KMS-11 (cell line): ENCODE measurements around the gene MGAT1.

Experiments
- H2AFZ ChIP-seq: fragments of 200-600 bp; sonication (generic); 2 replicates; pipeline ENCODE4 v1.6.1; 2016; ENCODE audit warnings: antibody characterized with exemption, mixed run types, low read depth
- H3K27ac ChIP-seq: fragments of 200-600 bp; sonication (generic); 2 replicates; pipeline ENCODE4 v1.6.1; 2016; ENCODE audit warnings: mild to moderate bottlenecking, mixed run types
- H3K27me3 ChIP-seq: fragments of 200-600 bp; sonication (generic); 2 replicates; pipeline ENCODE4 v1.6.1; 2017; ENCODE audit warnings: mild to moderate bottlenecking, low read depth, mixed run types, moderate library complexity; ENCODE audit not compliant: insufficient read depth
- H3K36me3 ChIP-seq: fragments of 200-600 bp; sonication (generic); 2 replicates; pipeline ENCODE4 v1.6.1; 2017; ENCODE audit warnings: mild to moderate bottlenecking, mixed run types; ENCODE audit not compliant: insufficient read depth
- H3K4me1 ChIP-seq: fragments of 200-600 bp; sonication (generic); 2 replicates; pipeline ENCODE4 v1.6.1; 2016; ENCODE audit warnings: mild to moderate bottlenecking, low read depth, mixed run types; ENCODE audit not compliant: poor library complexity, severe bottlenecking
- H3K4me2 ChIP-seq: fragments of 200-600 bp; sonication (generic); 2 replicates; pipeline ENCODE4 v1.7.0; 2016; ENCODE audit warnings: mild to moderate bottlenecking, mixed run types
- H3K4me3 ChIP-seq: fragments of 200-600 bp; sonication (generic); IDR thresholded peaks from 2 replicates; pipeline ENCODE4 v1.6.1; 2017; ENCODE audit warnings: low read depth, low read length, mixed read lengths; ENCODE audit not compliant: insufficient read depth
- H3K79me2 ChIP-seq: fragments of 200-600 bp; sonication (generic); 2 replicates; pipeline ENCODE4 v1.6.1; 2016; ENCODE audit warnings: low read depth, mixed run types; ENCODE audit not compliant: insufficient read depth
- H3K9ac ChIP-seq: fragments of 200-600 bp; sonication (generic); 2 replicates; pipeline ENCODE4 v1.6.1; 2016; ENCODE audit warnings: mild to moderate bottlenecking, mixed run types
- H4K20me1 ChIP-seq: fragments of 200-600 bp; sonication (generic); 2 replicates; pipeline ENCODE4 v1.6.1; 2016; ENCODE audit warnings: mild to moderate bottlenecking, mixed run types; ENCODE audit not compliant: insufficient read depth
- CTCF ChIP-seq: fragments of 200-600 bp; sonication (generic); conservative IDR thresholded peaks from 2 replicates; pipeline ENCODE4 v1.6.1; 2017; ENCODE audit warnings: low read depth, mild to moderate bottlenecking, antibody characterized with exemption, low read length, moderate library complexity, mixed read lengths

Gene MGAT1

GRCh38 chr5:180848265-180848664 is 45.7 kb upstream of the MGAT1 start:
- Histone ChIP-seq H3K4me1 (no peaks in the 10 kb centered on the region), H4K20me1 (no peaks in the 10 kb centered on the region), H2AFZ (no peak overlapping the region), H3K4me2 (no peak overlapping the region), H3K27ac (no peak overlapping the region), H3K36me3 (no peaks in the 10 kb centered on the region), H3K27me3 (no peaks in the 10 kb centered on the region), H3K4me3 (no peak overlapping the region), H3K79me2 (no peaks in the 10 kb centered on the region), H3K9ac (no peak overlapping the region)
- no peak for TF ChIP-seq CTCF

- H2AFZ ChIP-seq, result no peak overlapping the region
- no peaks in the 10 kb centered on the region for H3K79me2 ChIP-seq
- no peak overlapping the region for H3K9ac ChIP-seq
- no peaks in the 10 kb centered on the region for H3K36me3 ChIP-seq
- no peaks in the 10 kb centered on the region for H4K20me1 ChIP-seq
- no peak overlapping the region for H3K27ac ChIP-seq
- H3K4me2 ChIP-seq, result no peak overlapping the region
- no peaks in the 10 kb centered on the region for H3K4me1 ChIP-seq
- H3K27me3 ChIP-seq, result no peaks in the 10 kb centered on the region
- no peak overlapping the region for H3K4me3 ChIP-seq
- no peak for TF ChIP-seq CTCF
Measured at GRCh38 chr5:180847026-180847425, 44.4 kb upstream of the MGAT1 start.

- Histone ChIP-seq H3K4me2 (no peak overlapping the region), H3K4me3 (no peak overlapping the region), H3K9ac (no peak overlapping the region), H4K20me1 (no peaks in the 10 kb centered on the region), H3K27ac (no peak overlapping the region), H3K4me1 (no peaks in the 10 kb centered on the region), H3K36me3 (no peaks in the 10 kb centered on the region), H2AFZ (no peak overlapping the region), H3K79me2 (no peaks in the 10 kb centered on the region), H3K27me3 (no peaks in the 10 kb centered on the region)
- no peak for TF ChIP-seq CTCF
Measured at GRCh38 chr5:180844858-180845257, 42.3 kb upstream of the MGAT1 start.

GRCh38 chr5:180844432-180844831 is 41.8 kb upstream of the MGAT1 start:
- no peak overlapping the region for H3K4me3 ChIP-seq
- no peaks in the 10 kb centered on the region for H3K79me2 ChIP-seq
- H4K20me1 ChIP-seq, result no peaks in the 10 kb centered on the region
- no peak overlapping the region for H3K9ac ChIP-seq
- TF ChIP-seq CTCF, result no peak
- H3K27ac ChIP-seq, result no peak overlapping the region
- H3K36me3 ChIP-seq, result no peaks in the 10 kb centered on the region
- no peaks in the 10 kb centered on the region for H3K4me1 ChIP-seq
- no peak overlapping the region for H2AFZ ChIP-seq
- no peaks in the 10 kb centered on the region for H3K27me3 ChIP-seq
- H3K4me2 ChIP-seq, result no peak overlapping the region

GRCh38 chr5:180839935-180840334 is 37.3 kb upstream of the MGAT1 start:
- no peaks in the 10 kb centered on the region for H3K27me3 ChIP-seq
- no peak overlapping the region for H3K4me3 ChIP-seq
- no peak for TF ChIP-seq CTCF
- no peaks in the 10 kb centered on the region for H3K4me1 ChIP-seq
- H3K27ac ChIP-seq, result no peak overlapping the region
- no peaks in the 10 kb centered on the region; the same call in 1 of the 2 replicates for H3K36me3 ChIP-seq
- no peak overlapping the region for H3K4me2 ChIP-seq
- H3K79me2 ChIP-seq, result no peaks in the 10 kb centered on the region
- H2AFZ ChIP-seq, result no peak overlapping the region
- no peak overlapping the region for H3K9ac ChIP-seq
- no peaks in the 10 kb centered on the region for H4K20me1 ChIP-seq
